Progenitor cell of endocrine pancreas (in vitro differentiated cells): ENCODE results near the gene BDKRB2. TPM values are rescaled to one million over a fixed set of nuclear protein-coding genes. Genes with fewer than 3 reads are reported as not detected.
A peak's percentile ranks its signal among the peaks of the same experiment; 100 is the strongest.

Source experiments
- DNase-seq: peaks from one replicate; pipeline ENCODE4 v3.0.0; 2021; ENCODE audit warnings: low spot score; ENCODE audit not compliant: unreplicated experiment
- H3K27ac Mint-ChIP-seq: 2 replicates; pipeline ENCODE4 v1.8.0; 2021; ENCODE audit warnings: mild to moderate bottlenecking, moderate library complexity, mixed read lengths
- H3K27me3 Mint-ChIP-seq: 2 replicates; pipeline ENCODE4 v1.8.0; 2021; ENCODE audit warnings: mixed read lengths
- H3K36me3 Mint-ChIP-seq: 2 replicates; pipeline ENCODE4 v1.8.0; 2022; ENCODE audit warnings: mixed read lengths; ENCODE audit not compliant: insufficient read depth
- H3K4me1 Mint-ChIP-seq: 2 replicates; pipeline ENCODE4 v1.8.0; 2021; ENCODE audit warnings: low read depth, mixed read lengths
- H3K4me3 Mint-ChIP-seq: 2 replicates; pipeline ENCODE4 v1.8.0; 2021; ENCODE audit warnings: low read depth, mild to moderate bottlenecking, moderate library complexity, mixed read lengths
- H3K9me3 Mint-ChIP-seq: 2 replicates; pipeline ENCODE4 v1.8.0; 2021; ENCODE audit warnings: low read depth, mixed read lengths
- CTCF ChIP-seq: fragments of 200-600 bp; sonication (generic); IDR thresholded peaks from one replicate; pipeline ENCODE4 v1.5.0; 2021; ENCODE audit warnings: antibody characterized with exemption, mild to moderate bottlenecking; ENCODE audit not compliant: unreplicated experiment
- total RNA-seq: library from RNA; stranded (reverse); gene quantifications from 2 replicates; pipeline ENCODE4 v1.2.1, GENCODE V29; 2021

The BDKRB2 gene
- total RNA-seq, 1 donor from 2014 or later = 0.36 TPM

DNA sequence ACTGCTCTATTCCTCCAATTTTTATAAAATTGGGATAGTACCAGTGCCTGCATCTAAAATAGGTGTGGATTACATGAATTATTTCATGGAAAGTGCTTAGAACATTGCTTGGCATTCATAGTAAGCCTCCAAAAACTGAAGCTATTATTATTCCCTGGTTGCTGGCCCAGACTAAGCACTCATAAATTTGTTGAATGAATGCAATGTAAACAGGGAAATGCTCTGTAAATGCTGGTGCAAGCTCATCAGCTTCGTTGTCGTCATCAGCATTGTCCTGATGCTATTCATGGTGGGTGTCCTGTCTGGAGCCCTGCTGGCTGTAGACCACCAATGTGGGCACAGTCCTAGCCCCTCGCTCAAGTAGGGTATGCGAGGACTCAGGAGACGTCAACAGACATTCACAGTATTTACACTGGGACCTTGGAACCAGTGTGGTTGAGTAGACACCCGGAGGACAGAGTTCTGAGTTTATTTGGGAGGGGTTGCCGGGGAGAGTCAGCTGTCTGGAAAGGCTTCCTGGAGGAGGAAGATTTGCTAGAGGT lies 16.5 kb downstream of the BDKRB2 start:
- Mint-ChIP-seq H3K27ac (no peak overlapping the region), H3K4me3 (no peak overlapping the region)
- TF ChIP-seq CTCF = no peak

GRCh38 chr14:96221841-96222240 lies 17.2 kb downstream of the BDKRB2 start:
- no peak for TF ChIP-seq CTCF
- no peak overlapping the region for H3K4me3 Mint-ChIP-seq
- H3K36me3 Mint-ChIP-seq = no peaks in the 10 kb centered on the region
- no peak for DNase-seq
- H3K4me1 Mint-ChIP-seq = peaks cover 4% of the 10 kb centered on the region
- no peak overlapping the region for H3K27ac Mint-ChIP-seq
- H3K9me3 Mint-ChIP-seq = no peaks in the 10 kb centered on the region
- no peaks in the 10 kb centered on the region for H3K27me3 Mint-ChIP-seq

More for the DNA sequence above, 16.5 kb downstream of the BDKRB2 start:
- Mint-ChIP-seq H3K36me3 (no peaks in the 10 kb centered on the region), H3K9me3 (no peaks in the 10 kb centered on the region), H3K4me1 (peaks cover 4% of the 10 kb centered on the region), H3K27me3 (no peaks in the 10 kb centered on the region)
- DNase-seq = no peak

DNA sequence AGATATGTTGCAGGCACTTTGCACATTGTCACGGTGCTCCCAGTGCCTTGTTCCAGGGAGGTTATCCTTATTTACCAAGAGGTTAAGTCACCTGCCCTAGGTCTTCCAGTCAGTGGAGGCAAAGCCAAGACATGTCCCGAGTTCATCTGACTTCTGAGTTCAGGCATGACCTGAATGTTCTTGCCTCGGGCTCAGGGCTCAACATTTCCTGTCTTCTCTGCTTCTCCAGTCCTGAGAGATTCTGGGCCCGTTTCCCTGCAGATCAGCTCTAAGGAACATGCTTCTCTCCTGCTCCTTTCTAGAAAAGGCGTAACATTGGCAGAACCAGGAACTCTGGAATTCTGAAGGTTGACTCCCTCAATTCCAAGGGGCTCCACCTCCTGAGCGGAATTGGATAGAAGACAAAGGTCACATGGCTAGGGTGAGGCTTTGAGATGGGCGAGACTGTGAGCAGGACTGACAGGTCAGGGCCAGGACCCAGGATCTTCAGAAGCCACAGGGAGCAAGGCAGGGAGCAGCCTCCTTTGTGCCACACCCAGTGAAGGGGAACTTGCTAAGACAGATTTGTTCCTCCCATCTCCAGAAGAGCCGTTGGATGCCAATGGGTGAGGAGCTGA lies 19.9 kb downstream of the BDKRB2 start:
- Mint-ChIP-seq H3K36me3 (no peaks in the 10 kb centered on the region), H3K9me3 (peaks cover 7% of the 10 kb centered on the region), H3K4me3 (no peak overlapping the region), H3K27ac (no peak overlapping the region), H3K4me1 (peaks cover 4% of the 10 kb centered on the region), H3K27me3 (no peaks in the 10 kb centered on the region)
- TF ChIP-seq CTCF = no peak
- no peak for DNase-seq

DNA sequence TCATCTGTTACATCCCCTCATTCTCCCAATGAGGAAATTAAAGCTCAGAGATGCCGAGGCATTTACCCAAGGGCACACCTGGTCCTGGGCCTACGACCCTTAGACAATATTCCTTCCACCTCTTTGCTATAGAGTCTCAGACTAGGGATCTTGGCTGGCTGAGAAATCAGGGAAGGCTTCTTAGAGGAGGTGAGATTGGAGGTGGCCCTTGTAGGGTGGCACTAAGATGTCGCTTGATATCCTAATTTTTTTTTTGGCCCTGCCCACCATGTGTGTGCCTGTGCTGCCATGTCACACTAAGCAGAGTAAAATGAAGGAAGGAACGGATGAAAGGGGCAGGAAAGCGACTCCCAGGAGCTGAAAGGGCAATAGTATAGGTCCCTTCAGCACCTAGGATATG lies 20.6 kb downstream of the BDKRB2 start:
- TF ChIP-seq CTCF = no peak
- Mint-ChIP-seq H3K9me3 (peaks cover 7% of the 10 kb centered on the region), H3K4me3 (no peak overlapping the region), H3K36me3 (no peaks in the 10 kb centered on the region), H3K27ac (no peak overlapping the region), H3K27me3 (no peaks in the 10 kb centered on the region), H3K4me1 (peaks cover 4% of the 10 kb centered on the region)
- DNase-seq = no peak

GRCh38 chr14:96225745-96226151 lies 21.1 kb downstream of the BDKRB2 start:
- H3K36me3 Mint-ChIP-seq = no peaks in the 10 kb centered on the region
- H3K4me1 Mint-ChIP-seq = peaks cover 4% of the 10 kb centered on the region
- peak; percentile 39 for DNase-seq
- H3K27me3 Mint-ChIP-seq = no peaks in the 10 kb centered on the region
- no peak overlapping the region for H3K27ac Mint-ChIP-seq
- H3K9me3 Mint-ChIP-seq = peaks cover 7% of the 10 kb centered on the region
- H3K4me3 Mint-ChIP-seq = no peak overlapping the region
- peak; percentile 39 for TF ChIP-seq CTCF
